IPS-18a (cell line): ENCODE results near the gene RNF144A.

Source experiments
- H3K27ac ChIP-seq: one replicate; pipeline ENCODE4 v1.5.1; 2013; ENCODE audit warnings: low read length
- H3K27me3 ChIP-seq: one replicate; pipeline ENCODE4 v1.6.1; 2013; ENCODE audit warnings: mild to moderate bottlenecking, low read length; ENCODE audit not compliant: control insufficient read depth, insufficient read depth
- H3K36me3 ChIP-seq: one replicate; pipeline ENCODE4 v1.6.1; 2013; ENCODE audit warnings: low read depth, low read length; ENCODE audit not compliant: control insufficient read depth
- H3K4me1 ChIP-seq: one replicate; pipeline ENCODE4 v1.6.1; 2013; ENCODE audit warnings: low read depth, low read length; ENCODE audit not compliant: control insufficient read depth
- H3K4me3 ChIP-seq: one replicate; pipeline ENCODE4 v1.5.1; 2013; ENCODE audit warnings: low read length
- H3K9ac ChIP-seq: one replicate; pipeline ENCODE4 v1.6.1; 2013; ENCODE audit warnings: mild to moderate bottlenecking, low read length, moderate library complexity
- H3K9me3 ChIP-seq: one replicate; pipeline ENCODE4 v1.6.1; 2013; ENCODE audit warnings: low read depth, low read length; ENCODE audit not compliant: control insufficient read depth

RNF144A gene

GRCh38 chr2:7003895-7004294 is 86.7 kb downstream of the RNF144A start:
- H3K4me3 ChIP-seq = no peak overlapping the region
- H3K27me3 ChIP-seq = no peaks in the 10 kb centered on the region
- no peak overlapping the region for H3K9ac ChIP-seq
- no peaks in the 10 kb centered on the region for H3K4me1 ChIP-seq
- no peaks in the 10 kb centered on the region for H3K36me3 ChIP-seq
- H3K27ac ChIP-seq = no peak overlapping the region
- no peaks in the 10 kb centered on the region for H3K9me3 ChIP-seq

GRCh38 chr2:7004636-7005035 is 87.4 kb downstream of the RNF144A start:
- no peaks in the 10 kb centered on the region for H3K27me3 ChIP-seq
- H3K9me3 ChIP-seq = no peaks in the 10 kb centered on the region
- H3K4me1 ChIP-seq = no peaks in the 10 kb centered on the region
- no peak overlapping the region for H3K4me3 ChIP-seq
- no peaks in the 10 kb centered on the region for H3K36me3 ChIP-seq
- no peak overlapping the region for H3K9ac ChIP-seq
- H3K27ac ChIP-seq = no peak overlapping the region

- H3K4me3 ChIP-seq = no peak overlapping the region
- H3K9me3 ChIP-seq = no peaks in the 10 kb centered on the region
- H3K27me3 ChIP-seq = no peaks in the 10 kb centered on the region
- peaks cover 7% of the 10 kb centered on the region for H3K4me1 ChIP-seq
- no peak overlapping the region for H3K27ac ChIP-seq
- no peaks in the 10 kb centered on the region for H3K36me3 ChIP-seq
- no peak overlapping the region for H3K9ac ChIP-seq
These were observed 90.3 kb downstream of the RNF144A start for GRCh38 chr2:7007488-7007845.

- Histone ChIP-seq H3K9me3 (no peaks in the 10 kb centered on the region), H3K27me3 (no peaks in the 10 kb centered on the region), H3K4me1 (peaks cover 7% of the 10 kb centered on the region), H3K27ac (no peak overlapping the region), H3K36me3 (no peaks in the 10 kb centered on the region), H3K9ac (no peak overlapping the region), H3K4me3 (no peak overlapping the region)
These were observed 90.9 kb downstream of the RNF144A start for GRCh38 chr2:7007846-7008741.

GRCh38 chr2:7009207-7009911 is 92.1 kb downstream of the RNF144A start:
- no peaks in the 10 kb centered on the region for H3K9me3 ChIP-seq
- no peak overlapping the region for H3K27ac ChIP-seq
- H3K9ac ChIP-seq = no peak overlapping the region
- H3K27me3 ChIP-seq = no peaks in the 10 kb centered on the region
- no peak overlapping the region for H3K4me3 ChIP-seq
- H3K4me1 ChIP-seq = peaks cover 7% of the 10 kb centered on the region
- H3K36me3 ChIP-seq = no peaks in the 10 kb centered on the region

GRCh38 chr2:7010391-7011054 is 93.3 kb downstream of the RNF144A start:
- H3K4me3 ChIP-seq = no peak overlapping the region
- no peaks in the 10 kb centered on the region for H3K36me3 ChIP-seq
- peaks cover 7% of the 10 kb centered on the region for H3K4me1 ChIP-seq
- no peaks in the 10 kb centered on the region for H3K9me3 ChIP-seq
- no peaks in the 10 kb centered on the region for H3K27me3 ChIP-seq
- H3K9ac ChIP-seq = no peak overlapping the region
- no peak overlapping the region for H3K27ac ChIP-seq

- no peaks in the 10 kb centered on the region for H3K27me3 ChIP-seq
- H3K27ac ChIP-seq = no peak overlapping the region
- H3K9ac ChIP-seq = no peak overlapping the region
- no peak overlapping the region for H3K4me3 ChIP-seq
- no peaks in the 10 kb centered on the region for H3K36me3 ChIP-seq
- H3K9me3 ChIP-seq = no peaks in the 10 kb centered on the region
- H3K4me1 ChIP-seq = peaks cover 7% of the 10 kb centered on the region
These were observed 94.3 kb downstream of the RNF144A start for GRCh38 chr2:7011356-7012083.

- Histone ChIP-seq H3K36me3 (no peaks in the 10 kb centered on the region), H3K27ac (no peak overlapping the region), H3K9me3 (no peaks in the 10 kb centered on the region), H3K27me3 (no peaks in the 10 kb centered on the region), H3K4me1 (peaks cover 7% of the 10 kb centered on the region), H3K4me3 (no peak overlapping the region), H3K9ac (no peak overlapping the region)
These were observed 95.0 kb downstream of the RNF144A start for GRCh38 chr2:7012141-7012764.

- H3K4me1 ChIP-seq = peaks cover 15% of the 10 kb centered on the region
These were observed 96.4 kb downstream of the RNF144A start for GRCh38 chr2:7013471-7014160.

GRCh38 chr2:7014174-7014640 is 97.0 kb downstream of the RNF144A start:
- Histone ChIP-seq H3K9me3 (no peaks in the 10 kb centered on the region), H3K9ac (no peak overlapping the region), H3K27me3 (no peaks in the 10 kb centered on the region), H3K27ac (no peak overlapping the region), H3K4me3 (no peak overlapping the region), H3K36me3 (no peaks in the 10 kb centered on the region), H3K4me1 (peaks cover 15% of the 10 kb centered on the region)

More at GRCh38 chr2:7013471-7014160, 96.4 kb downstream of the RNF144A start:
- Histone ChIP-seq H3K36me3 (no peaks in the 10 kb centered on the region), H3K4me3 (no peak overlapping the region), H3K27me3 (no peaks in the 10 kb centered on the region), H3K9ac (no peak overlapping the region), H3K27ac (no peak overlapping the region), H3K9me3 (no peaks in the 10 kb centered on the region)
